DMS79 treated with DMSO at 0.1 percent for 48 hours (cell line): Measurements from ENCODE around the gene FLT3.
"Not testable (repeated sequence)": the region's sequence is repeated elsewhere in the genome, so short reads cannot be mapped to it uniquely, and the experiment has no call there.

Source experiments
- DNase-seq: peaks from one replicate; lab custom pipeline; 2025; lab: John Stamatoyannopoulos, UW

FLT3 gene

DNA sequence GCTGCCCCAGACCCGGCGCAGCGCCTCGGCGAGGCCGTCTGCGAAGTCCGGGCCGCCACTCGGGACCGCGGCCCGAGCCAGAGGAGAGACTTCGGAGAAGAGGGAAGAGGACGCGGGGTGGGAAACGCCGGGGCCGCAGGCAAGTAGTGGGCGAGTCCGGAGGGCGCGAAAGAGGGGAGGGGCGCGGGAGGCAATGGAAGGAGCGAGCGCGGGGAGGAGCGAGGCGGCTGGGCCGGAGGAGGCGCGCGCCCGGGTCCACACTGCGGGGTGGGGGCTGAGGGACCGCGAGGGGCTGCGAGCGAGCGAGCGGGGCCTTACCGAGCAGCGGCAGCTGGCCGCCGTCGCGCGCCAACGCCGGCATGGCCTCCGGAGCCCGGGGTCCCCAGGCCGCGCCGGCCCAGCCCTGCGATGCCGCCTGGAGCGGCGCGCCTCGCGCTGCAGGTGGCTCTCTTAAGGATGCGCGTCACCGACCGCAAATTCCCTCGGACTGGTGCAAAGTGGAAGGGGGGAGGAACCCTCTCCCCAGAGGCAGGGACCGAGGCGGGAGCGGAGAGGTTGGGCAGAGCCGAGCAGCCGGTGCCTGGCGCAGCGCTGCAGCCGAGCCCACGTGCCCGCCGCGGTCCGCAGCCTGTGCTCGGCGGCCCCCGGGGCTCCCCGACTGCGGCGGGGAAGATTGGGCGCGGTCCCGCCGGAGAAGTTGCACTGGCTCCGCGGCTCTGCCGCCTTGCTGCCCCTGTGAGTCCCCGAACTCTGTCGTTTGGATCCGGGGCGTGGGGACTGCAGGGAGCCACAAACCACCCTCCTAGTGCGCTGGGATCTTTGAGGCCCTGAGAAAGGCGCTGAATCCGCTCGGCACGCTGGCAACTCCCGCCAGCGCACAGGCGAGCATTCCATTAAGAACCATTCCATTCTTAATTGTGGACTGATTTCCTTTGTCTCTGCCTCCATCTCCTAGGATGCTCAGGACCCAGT lies at the start of gene FLT3:
FLT3 (minus strand) TSS at position 427 of the 972 bp plus-strand sequence; CDS start at position 361, 66 bp downstream.
- peak; percentile 23 for DNase-seq

DNA sequence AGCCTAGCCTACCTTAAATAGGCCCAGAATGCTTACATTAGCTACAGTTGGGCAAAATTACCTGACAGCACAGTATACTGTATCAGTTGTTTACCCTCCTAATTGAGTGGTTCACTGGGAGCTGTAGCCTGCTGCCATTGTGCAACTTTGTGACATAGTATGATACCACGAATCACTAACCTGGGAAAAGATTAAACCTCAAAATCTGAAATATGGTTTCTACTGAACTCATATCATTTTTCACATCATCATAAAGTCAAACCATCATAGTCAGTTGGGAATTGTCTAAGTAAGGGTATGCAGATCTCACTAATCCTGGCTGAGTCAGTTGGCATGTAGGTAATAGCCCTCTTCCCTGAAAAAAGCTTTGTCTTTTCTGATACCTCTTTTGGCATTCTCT lies 47.1 kb upstream of the FLT3 start:
- no peak for DNase-seq

DNA sequence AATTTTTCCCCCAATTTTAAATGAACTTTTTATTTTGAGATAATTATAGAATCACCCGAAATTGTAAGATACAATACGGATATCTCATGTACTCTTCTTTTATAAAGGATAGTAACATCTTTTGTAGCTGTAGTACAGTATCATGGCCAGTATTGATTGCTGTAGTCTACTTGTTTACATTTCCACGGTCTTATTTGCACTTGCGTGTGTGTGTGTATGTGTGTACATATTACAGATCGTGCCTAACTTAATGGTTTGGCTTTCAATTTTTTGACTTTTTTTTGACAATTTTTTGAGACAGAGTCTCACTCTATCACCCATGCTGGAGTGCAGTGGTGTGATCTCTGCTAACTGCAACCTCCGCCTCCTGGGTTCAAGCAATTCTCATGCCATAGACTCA lies 44.7 kb upstream of the FLT3 start:
- no peak for DNase-seq

DNA sequence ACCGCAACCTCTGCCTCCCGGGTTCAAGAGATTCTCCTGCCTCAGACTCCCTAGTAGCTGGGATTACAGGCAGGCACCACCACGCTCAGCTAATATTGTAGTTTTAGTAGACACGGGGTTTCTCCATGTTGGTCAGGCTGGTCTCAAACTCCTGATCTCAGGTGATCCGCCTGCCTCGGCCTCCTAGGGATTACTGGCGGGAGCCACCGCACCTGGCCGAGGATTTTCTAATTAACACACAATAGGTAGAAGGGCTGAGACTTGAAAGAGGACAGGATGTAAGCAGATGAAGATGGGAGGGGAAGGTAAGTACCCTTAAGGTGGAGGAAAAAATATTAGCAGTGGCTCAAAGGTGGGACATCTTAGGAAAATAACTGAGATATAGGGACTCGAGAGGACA lies 41.2 kb upstream of the FLT3 start:
- DNase-seq = not testable (repeated sequence)

DNA sequence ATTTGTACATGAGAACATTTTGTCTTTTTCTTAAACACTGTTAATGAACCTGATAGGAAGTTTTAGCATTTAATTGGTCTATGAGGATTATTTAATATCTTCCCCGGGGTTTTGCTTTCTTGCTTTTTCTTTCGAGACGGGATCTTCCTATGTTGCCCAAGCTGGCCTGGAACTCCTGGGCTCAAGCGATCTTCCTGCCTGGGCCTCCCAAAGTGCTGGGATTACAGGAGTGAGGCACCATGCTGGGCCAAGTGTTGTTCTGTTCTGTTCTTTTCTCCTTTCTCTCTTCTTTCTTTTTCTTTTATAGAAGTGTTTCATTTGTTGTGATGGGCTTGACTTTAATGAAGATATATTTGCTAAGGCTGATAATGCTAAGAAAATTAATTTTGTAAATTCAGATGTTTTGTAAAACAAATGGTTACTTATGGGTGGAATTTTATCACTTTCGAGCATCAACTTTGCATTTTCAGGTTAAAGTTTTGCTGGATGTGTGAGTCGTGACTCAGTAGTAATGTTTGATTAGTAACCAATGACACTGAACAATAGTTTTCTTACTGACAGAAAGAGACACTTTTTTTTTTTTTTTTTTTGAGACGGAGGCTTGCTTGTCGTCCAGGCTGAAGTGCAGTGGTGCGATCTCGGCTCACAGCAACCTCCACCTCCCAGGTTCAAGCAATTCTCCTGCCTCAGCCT lies 40.2 kb upstream of the FLT3 start:
- DNase-seq = no peak

DNA sequence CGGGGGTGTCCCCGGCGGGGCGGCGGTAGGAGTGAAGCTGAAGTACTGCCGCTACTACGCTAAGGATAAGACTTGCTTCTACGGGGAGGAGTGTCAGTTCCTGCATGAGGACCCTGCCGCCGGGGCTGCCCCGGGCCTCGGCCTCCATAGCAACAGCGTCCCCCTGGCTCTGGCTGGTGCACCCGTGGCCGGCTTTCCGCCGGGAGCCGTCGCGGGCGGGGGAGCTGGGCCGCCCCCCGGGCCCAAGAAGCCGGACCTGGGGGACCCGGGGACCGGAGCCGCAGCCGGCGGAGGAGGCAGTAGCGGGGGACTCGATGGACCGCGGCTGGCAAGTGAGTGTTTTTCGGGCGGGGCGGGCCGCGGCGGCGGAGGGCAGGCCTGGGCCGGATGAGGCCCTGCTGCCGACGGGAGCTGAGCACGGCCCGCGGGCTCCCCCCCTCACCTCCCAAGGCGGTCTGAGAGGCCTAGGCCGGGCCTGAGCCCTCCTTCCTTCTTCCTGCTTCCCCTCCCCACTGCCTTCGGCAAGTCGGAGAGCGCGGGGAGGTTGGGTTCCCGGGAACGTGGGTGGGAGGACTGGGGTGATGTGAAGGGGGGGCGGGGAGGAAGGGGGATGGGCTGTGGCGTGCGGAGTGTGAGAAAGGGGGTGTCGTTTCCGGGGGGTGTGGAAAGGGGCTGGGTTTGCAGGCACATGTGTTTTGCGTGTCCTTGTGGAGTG lies 38.5 kb upstream of the FLT3 start:
- peak; percentile 32 for DNase-seq

DNA sequence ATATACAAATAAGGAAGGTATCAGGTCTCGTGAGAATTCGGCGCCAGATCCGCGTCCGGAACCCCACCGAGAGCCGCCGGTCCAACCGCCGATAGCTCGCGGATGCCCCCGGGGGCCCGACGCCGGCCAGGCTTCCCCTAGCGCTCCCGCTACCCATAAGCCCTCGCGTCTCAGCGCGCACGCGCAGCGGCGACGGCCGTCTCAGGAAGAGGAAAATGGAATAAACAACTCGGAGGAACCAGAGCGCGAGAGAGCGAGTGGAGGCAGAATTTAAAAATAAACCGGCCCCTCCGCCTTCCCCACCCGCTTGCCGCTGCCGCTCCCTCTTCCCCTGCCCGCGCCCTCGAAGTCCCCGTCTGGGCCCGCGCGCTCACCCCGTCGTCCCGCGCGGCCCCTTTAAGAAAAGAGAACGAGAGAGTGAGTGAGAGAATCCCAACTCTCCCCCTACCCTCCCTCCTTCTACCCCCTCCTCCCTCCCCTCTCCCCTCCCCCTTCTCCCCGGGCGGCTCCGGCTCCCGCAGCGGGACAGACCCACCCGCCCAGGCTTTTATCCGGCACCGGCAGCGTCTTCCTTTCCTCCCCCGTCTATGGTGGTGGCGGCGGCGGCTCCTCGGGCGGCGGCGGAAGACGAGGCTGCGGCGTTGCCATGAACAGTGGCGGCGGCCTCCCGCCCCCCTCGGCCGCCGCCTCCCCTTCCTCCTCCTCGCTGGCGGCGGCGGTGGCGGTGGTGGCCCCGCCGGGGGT lies 37.8 kb upstream of the FLT3 start, which contains the start of gene PAN3:
PAN3 (plus strand) TSS at position 534 of the 744 bp plus-strand sequence; CDS start at position 647, 113 bp downstream.
- peak; percentile 73 for DNase-seq

DNA sequence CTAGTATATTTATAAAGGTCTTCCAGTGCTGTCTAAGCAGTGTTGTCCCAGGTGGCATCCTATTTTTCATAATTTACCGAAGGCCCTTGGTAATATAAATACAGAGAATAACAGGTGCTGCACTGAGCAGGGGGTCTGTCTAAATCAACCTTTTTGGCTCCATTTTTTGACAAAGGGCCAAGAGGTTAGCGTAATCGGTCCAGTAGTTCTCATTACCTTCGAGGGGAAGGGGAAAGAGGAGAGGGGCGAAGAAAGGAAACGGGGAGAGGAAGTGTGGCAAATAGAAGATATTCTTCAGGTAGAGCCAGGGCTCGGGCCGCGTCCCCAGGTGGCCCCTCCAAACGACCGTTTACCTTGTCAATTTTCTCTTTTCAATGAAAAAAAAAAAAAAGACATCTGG lies 37.2 kb upstream of the FLT3 start:
- peak; percentile 63 for DNase-seq

DNA sequence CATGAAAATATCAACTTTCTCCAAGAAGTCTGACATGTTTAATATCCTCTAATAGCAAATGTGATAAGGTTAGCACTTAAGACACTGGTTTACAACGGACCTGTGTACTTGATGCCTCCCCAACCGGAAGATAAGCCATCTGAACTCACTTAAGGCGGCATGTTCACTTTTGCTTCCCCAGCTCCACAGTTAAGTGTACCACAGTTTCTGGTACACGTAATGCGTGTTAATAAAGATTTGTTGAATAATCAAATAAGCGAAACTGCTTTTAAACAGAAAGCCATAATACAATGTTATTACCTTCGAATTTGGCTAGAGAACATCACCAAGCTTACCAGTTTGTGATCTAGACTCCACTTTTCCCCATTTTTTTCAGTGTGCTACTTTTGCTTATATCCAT lies 36.5 kb upstream of the FLT3 start:
- DNase-seq = peak; percentile 13

DNA sequence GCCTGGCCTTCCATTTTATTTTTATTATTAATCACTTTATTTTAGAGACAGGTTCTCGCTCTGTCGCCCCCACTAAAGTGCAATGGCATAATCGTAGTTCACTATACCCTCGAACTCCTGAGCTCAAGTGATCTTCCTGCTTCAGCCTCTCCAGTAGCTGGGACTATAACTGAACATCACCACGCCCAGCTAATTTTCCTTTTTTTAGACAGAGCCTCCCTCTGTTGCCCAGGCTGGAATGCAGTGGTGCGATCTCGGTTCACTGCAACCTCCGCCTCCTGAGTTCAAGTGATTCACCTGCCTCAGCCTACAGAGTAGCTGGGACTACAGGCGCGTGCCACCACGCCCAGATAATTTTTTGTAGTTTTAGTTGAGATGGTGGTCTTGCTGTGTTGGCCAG lies 31.3 kb upstream of the FLT3 start:
- DNase-seq = no peak

DNA sequence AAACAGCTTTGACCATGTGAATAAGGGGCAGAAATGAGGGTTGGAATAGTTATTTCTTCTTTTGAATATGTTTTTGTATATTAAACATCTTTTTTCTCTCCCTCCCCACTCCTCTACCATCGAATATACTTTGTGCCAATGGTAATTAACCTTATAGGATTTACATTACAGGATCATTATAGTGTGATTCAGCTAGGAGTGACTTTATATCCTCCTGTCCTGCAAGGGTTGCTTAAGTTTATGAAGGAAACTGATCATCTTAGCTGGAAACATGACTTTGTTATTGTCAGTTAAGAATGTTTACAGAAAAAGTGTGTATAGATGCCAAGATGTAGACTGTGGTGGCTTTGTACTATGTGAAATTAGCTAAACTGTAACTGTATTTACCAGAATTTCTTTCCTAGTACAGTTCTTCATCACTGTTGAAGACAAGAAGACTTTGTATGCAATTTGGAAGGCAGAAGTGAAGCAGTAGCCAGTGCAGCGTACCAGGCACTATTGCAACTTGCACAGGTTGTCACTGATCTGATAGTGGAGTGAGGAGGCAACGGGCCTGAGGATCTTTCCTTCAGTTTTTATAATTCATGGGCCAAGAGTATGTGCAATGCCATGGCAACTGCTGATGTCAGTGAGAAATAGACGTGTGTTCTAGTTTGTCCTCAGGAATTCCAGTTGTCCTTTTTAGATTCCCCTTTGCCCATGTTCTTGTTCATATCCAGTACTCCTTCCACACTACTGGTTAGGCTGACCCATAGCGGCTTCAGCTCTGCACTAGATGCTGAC lies 29.7 kb upstream of the FLT3 start:
- DNase-seq = no peak

DNA sequence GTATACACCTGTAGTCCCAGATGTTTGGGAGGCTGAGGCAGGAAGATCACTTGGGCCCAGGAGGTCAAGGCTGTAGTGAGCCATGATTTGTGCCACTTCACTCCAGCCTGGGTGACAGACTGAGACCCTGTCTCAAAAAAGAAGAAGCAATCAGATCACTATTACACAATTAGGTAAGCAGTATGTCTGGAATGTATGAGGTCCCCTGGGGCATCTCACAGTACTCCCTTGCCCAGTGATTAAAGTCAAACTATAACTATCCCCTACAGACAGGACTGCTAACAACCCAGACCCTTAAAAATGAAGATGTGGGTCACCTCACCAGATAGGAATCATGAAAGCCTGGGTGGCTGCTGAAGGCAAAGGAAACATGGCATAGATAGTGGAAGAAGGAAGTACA lies 28.6 kb upstream of the FLT3 start:
- no peak for DNase-seq

DNA sequence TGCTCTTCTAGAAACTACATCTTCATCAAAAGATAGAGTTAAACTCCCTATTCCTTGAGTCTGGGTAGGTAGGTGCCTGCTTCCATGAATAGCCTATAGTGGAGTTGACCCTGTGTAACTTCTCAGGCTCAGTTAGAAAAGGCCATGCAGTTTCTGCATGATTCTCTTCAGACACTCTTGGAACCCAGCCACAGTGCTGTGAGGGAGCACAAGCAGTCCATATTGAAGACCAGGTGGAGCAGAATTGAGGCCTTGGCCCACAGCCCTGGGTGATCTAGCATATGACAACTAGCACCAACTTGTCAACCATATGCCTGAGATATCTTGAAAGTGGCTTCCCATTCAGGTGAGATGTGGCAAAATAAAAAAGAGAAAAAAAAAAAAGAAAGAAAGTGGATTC lies 27.7 kb upstream of the FLT3 start:
- DNase-seq = no peak

DNA sequence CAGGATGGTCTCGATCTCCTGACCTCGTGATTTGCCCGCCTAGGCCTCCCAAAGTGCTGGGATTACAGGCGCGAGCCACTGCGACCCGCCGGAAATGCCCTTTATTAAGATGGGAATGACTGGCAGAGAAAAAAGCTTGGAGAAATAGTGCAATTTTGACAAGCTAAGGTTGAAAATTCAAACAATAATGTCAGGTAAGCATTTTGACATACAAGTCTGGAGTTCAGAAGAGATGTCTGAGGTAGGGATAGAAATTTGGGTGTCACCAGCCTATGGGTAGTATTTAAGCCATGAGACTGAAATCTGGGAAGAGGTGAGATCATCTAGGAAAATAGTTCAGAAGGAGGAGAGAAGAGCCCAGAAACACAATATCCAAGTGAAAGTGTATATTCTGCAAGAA lies 20.8 kb upstream of the FLT3 start:
- DNase-seq = no peak

DNA sequence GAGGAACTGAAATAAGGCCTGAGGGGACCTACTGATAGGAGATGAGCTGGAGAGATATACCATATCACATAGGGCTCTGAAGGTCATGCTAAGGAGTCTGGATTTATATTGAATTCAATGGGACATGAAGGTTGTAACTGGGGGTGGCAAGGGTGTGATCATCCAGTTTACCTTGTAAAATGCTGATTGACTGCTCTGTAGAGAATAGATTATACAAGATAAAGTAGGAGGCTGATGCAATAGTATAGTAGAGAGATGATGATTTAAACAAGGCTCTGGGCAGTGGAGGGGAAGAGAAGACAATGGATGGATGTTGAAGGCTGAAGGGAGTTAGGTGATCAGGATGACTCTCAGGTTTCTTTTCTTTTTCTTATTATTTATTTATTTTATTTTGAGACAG lies 19.9 kb upstream of the FLT3 start:
- no peak for DNase-seq

DNA sequence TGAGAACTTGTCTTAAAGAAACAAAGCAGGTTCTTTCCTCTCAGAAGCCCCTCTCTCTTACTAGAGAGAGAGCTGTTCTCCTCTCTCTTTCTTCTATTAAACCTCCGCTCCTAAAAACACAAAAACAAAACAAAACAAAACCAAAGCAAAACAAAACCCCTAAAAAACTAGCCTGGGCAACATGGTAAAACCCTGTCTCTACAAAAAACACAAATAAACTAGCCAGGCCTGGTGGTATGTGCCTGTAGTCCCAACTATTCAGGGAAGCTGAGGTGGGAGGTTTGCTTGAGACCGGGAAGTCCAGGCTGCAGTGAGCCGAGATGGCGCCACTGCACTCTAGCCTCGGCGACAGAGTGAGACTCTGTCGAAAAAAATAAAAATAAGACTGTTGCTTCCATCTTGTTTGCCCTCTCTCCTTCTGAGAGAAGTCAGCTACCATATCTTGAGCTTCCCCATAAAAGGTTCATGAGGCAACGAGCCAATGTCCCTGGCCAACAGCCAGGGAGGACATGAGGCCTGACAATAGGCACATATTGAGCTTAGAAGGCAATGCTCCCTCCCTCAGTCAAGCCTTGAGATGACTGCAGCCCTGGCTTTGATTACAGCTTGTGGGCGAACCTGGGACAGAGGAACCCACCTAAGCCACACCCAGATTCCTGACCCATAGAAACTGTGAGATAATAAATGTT lies 17.5 kb upstream of the FLT3 start:
- DNase-seq = no peak

DNA sequence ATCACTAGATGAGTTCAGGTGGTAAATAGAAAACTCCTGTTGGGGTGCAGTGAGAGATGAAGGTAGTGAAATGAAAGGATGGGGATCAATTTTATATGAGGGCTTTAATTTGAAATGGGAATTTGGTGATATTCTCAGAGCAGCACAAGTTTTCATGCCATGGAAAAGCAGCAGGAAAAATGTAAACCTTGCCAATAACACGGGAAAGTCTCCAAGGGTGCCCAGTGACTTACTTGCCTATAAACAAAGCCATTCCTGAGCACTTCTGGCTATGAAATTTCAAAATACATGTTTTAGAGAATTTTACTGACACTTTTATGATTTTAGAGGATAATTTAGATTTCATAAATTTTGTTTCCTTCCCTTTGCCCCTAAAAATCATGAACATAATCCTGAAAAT lies 16.4 kb upstream of the FLT3 start:
- no peak for DNase-seq

DNA sequence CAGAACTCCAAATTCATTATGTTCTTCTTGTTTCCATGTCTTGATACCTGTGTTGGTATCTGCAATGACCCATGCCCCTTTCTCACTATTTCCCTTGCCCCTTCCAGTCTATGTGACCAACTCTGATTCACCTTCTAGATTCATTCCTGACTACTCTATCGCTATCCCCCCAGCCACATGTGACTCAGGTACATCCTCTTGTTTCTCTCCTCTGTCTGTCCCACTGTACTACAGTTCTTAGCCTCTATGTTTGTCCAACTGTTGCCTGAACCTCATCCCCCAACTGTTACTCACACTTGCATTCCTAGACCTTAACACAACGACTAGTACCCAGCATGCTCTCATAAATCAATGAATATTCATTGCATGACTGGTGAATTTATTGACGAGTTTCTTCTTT lies 10.0 kb upstream of the FLT3 start:
- no peak for DNase-seq

DNA sequence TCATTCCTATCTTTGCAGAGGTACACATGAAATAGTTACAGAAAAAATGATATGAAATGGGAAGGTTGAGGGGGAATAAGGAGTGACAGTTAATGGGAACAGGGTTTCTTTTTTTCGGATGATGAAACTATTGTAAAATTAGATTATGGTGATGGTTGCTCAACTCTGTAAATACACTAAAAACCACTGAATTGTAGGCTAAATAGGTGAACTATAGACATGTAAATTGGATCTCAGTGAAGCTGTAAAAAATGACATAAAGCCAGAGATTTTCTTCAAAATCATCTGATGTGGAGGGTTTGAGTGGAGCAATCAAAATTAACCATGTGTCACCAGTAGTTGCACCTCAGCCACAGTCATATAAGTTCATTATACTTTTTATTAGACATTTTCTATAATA lies 6.6 kb upstream of the FLT3 start:
- no peak for DNase-seq

DNA sequence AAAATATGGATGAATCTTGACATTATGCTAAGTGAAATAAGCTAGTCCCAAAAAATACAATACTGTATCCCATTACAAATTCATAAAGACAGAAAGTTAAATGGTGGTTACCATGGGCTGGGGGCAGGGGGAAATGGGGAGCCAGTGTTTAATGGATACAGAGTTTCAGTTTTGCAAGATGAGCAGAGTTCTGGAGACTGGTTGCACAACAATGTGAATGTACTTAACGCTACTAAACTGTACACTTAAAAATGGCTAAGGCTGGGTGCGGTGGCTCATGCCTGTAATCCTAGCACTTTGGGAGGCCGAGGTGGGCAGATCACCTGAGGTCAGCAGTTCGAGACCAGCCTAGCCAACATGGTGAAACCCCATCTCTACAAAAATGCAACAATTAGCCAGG lies 1.5 kb upstream of the FLT3 start:
- not testable (repeated sequence) for DNase-seq
